Cerebellar cortex (tissue), 1 donor: ENCODE results near the gene BCAS1.

Experiments used
- DNase-seq: peaks from one replicate; pipeline ENCODE4 v3.0.0-alpha.2; 2015; ENCODE audit warnings: low spot score

BCAS1 gene

GRCh38 chr20:53904261-53904660 lies 166.1 kb downstream of the BCAS1 start:
- DNase-seq, result no peak

- DNase-seq, result no peak
These were observed 166.8 kb downstream of the BCAS1 start for GRCh38 chr20:53903652-53903987.

GRCh38 chr20:53902968-53903651 lies 167.3 kb downstream of the BCAS1 start:
- DNase-seq, result no peak

GRCh38 chr20:53901497-53902096 lies 168.8 kb downstream of the BCAS1 start:
- no peak for DNase-seq

- no peak for DNase-seq
These were observed 169.3 kb downstream of the BCAS1 start for GRCh38 chr20:53901064-53901463.

- DNase-seq, result no peak
These were observed 169.9 kb downstream of the BCAS1 start for GRCh38 chr20:53900380-53900999.

GRCh38 chr20:53899351-53900167 lies 170.8 kb downstream of the BCAS1 start:
- peak; percentile 49 for DNase-seq

GRCh38 chr20:53898556-53898931 lies 171.8 kb downstream of the BCAS1 start:
- no peak for DNase-seq

GRCh38 chr20:53897884-53898555 lies 172.4 kb downstream of the BCAS1 start:
- peak; percentile 41 for DNase-seq

- no peak for DNase-seq
These were observed 173.7 kb downstream of the BCAS1 start for GRCh38 chr20:53896647-53897046.

- no peak for DNase-seq
These were observed 174.4 kb downstream of the BCAS1 start for GRCh38 chr20:53896041-53896440.

GRCh38 chr20:53895385-53895755 lies 175.0 kb downstream of the BCAS1 start:
- no peak for DNase-seq

GRCh38 chr20:53894707-53895384 lies 175.5 kb downstream of the BCAS1 start:
- DNase-seq, result no peak
